ENCODE results near the gene LMBRD2. TPM values are rescaled to one million over a fixed set of nuclear protein-coding genes. Genes with fewer than 3 reads are reported as not detected.

LMBRD2 gene
- total and polyA plus RNA-seq, 2 experiments from 2014 or later: 4.4 to 6.2 TPM

DNA sequence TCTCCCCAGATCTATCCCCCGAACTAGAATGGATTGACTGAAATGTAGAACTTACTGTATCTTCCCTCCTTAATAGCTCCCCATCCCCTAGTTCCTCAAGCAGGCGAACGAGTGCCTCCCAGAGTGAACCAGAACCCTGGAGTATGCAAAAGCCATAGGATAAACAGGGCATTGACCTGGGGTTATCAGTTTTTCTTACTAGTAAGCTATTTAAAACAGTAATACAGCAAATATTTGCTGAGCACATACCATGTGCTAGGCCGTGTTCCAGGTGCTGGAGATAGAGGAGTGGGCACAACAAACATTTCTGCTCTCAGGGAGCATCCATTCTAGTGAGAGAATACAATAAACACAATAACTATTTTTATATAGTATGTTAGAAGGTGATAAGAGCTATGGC lies 2.0 kb upstream of the LMBRD2 start:
- H3K4me3 ChIP-seq: 0 out of 2 replicates have a peak overlapping the region, but pooled peaks have one; percentile 84
- no peak overlapping the region for H3K27ac Mint-ChIP-seq
- H3K9me2 ChIP-seq (ENCODE audit: insufficient read depth): no peaks in the 10 kb centered on the region
- H3K27me3 ChIP-seq (ENCODE audit: insufficient read depth): no peaks in the 10 kb centered on the region
- H2AFZ ChIP-seq: no peak overlapping the region
- H3F3A ChIP-seq (replicated peaks; ENCODE audit: low read depth): no peaks in the 10 kb centered on the region
- no peaks in the 10 kb centered on the region; the same call in 1 of the 2 replicates for H4K20me1 ChIP-seq (replicated peaks; ENCODE audit: insufficient read depth)
- H3K4me1 ChIP-seq (ENCODE audit: insufficient read depth): no peaks in the 10 kb centered on the region; the same call in 1 of the 2 replicates
- TF ChIP-seq CREB1 (CRISPR knock-in tag; IDR thresholded peaks at IDR 0.05; ENCODE audit: low read depth) (no peak), POLR2AphosphoS5 (IDR thresholded peaks at IDR 0.05; ENCODE audit: low read depth) (no peak), JUNB (IDR thresholded peaks at IDR 0.05; ENCODE audit: unreplicated experiment) (no peak), EZH2 (IDR thresholded peaks at IDR 0.05; ENCODE audit: low read depth, unreplicated experiment) (no peak)
- TF ChIP-seq, protein P1, sequence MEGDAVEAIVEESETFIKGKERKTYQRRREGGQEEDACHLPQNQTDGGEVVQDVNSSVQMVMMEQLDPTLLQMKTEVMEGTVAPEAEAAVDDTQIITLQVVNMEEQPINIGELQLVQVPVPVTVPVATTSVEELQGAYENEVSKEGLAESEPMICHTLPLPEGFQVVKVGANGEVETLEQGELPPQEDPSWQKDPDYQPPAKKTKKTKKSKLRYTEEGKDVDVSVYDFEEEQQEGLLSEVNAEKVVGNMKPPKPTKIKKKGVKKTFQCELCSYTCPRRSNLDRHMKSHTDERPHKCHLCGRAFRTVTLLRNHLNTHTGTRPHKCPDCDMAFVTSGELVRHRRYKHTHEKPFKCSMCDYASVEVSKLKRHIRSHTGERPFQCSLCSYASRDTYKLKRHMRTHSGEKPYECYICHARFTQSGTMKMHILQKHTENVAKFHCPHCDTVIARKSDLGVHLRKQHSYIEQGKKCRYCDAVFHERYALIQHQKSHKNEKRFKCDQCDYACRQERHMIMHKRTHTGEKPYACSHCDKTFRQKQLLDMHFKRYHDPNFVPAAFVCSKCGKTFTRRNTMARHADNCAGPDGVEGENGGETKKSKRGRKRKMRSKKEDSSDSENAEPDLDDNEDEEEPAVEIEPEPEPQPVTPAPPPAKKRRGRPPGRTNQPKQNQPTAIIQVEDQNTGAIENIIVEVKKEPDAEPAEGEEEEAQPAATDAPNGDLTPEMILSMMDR (conservative IDR thresholded peaks at IDR 0.05; ENCODE audit: low read depth in 2 of 2): no peak
- TF ChIP-seq, protein P2, sequence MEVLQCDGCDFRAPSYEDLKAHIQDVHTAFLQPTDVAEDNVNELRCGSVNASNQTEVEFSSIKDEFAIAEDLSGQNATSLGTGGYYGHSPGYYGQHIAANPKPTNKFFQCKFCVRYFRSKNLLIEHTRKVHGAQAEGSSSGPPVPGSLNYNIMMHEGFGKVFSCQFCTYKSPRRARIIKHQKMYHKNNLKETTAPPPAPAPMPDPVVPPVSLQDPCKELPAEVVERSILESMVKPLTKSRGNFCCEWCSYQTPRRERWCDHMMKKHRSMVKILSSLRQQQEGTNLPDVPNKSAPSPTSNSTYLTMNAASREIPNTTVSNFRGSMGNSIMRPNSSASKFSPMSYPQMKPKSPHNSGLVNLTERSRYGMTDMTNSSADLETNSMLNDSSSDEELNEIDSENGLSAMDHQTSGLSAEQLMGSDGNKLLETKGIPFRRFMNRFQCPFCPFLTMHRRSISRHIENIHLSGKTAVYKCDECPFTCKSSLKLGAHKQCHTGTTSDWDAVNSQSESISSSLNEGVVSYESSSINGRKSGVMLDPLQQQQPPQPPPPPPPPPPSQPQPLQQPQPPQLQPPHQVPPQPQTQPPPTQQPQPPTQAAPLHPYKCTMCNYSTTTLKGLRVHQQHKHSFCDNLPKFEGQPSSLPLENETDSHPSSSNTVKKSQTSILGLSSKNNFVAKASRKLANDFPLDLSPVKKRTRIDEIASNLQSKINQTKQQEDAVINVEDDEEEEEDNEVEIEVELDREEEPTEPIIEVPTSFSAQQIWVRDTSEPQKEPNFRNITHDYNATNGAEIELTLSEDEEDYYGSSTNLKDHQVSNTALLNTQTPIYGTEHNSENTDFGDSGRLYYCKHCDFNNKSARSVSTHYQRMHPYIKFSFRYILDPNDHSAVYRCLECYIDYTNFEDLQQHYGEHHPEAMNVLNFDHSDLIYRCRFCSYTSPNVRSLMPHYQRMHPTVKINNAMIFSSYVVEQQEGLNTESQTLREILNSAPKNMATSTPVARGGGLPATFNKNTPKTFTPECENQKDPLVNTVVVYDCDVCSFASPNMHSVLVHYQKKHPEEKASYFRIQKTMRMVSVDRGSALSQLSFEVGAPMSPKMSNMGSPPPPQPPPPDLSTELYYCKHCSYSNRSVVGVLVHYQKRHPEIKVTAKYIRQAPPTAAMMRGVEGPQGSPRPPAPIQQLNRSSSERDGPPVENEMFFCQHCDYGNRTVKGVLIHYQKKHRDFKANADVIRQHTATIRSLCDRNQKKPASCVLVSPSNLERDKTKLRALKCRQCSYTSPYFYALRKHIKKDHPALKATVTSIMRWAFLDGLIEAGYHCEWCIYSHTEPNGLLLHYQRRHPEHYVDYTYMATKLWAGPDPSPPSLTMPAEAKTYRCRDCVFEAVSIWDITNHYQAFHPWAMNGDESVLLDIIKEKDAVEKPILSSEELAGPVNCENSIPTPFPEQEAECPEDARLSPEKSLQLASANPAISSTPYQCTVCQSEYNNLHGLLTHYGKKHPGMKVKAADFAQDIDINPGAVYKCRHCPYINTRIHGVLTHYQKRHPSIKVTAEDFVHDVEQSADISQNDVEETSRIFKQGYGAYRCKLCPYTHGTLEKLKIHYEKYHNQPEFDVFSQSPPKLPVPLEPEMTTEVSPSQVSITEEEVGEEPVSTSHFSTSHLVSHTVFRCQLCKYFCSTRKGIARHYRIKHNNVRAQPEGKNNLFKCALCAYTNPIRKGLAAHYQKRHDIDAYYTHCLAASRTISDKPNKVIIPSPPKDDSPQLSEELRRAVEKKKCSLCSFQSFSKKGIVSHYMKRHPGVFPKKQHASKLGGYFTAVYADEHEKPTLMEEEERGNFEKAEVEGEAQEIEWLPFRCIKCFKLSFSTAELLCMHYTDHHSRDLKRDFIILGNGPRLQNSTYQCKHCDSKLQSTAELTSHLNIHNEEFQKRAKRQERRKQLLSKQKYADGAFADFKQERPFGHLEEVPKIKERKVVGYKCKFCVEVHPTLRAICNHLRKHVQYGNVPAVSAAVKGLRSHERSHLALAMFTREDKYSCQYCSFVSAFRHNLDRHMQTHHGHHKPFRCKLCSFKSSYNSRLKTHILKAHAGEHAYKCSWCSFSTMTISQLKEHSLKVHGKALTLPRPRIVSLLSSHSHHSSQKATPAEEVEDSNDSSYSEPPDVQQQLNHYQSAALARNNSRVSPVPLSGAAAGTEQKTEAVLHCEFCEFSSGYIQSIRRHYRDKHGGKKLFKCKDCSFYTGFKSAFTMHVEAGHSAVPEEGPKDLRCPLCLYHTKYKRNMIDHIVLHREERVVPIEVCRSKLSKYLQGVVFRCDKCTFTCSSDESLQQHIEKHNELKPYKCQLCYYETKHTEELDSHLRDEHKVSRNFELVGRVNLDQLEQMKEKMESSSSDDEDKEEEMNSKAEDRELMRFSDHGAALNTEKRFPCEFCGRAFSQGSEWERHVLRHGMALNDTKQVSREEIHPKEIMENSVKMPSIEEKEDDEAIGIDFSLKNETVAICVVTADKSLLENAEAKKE (CRISPR knock-in tag; IDR thresholded peaks at IDR 0.05): no peak
- no peak for DNase-seq (ENCODE audit: low spot score)
- H3K36me3 ChIP-seq (ENCODE audit: insufficient read depth): peaks cover 13% of the 10 kb centered on the region; the same call in 1 of the 2 replicates
- peaks cover 15% of the 10 kb centered on the region; the same call in 2 of the 3 replicates for H3K4me1 Mint-ChIP-seq
- peaks cover 58% of the 10 kb centered on the region for H3K36me3 Mint-ChIP-seq (ENCODE audit: low read depth)
- H3K79me2 ChIP-seq (replicated peaks; ENCODE audit: insufficient read depth): peaks cover 46% of the 10 kb centered on the region
- H3K27ac ChIP-seq (ENCODE audit: low read depth): no peak overlapping the region
- H3K4me3 Mint-ChIP-seq: peak overlapping the region; percentile 98
- no peak overlapping the region for H3K4me2 ChIP-seq
- no peak for ATAC-seq
- H3K27me3 Mint-ChIP-seq (ENCODE audit: insufficient read depth, low read depth, poor library complexity): no peaks in the 10 kb centered on the region
- H3K9me3 Mint-ChIP-seq: no peaks in the 10 kb centered on the region
